ENCODE measurements around the gene WDFY4.

DNA sequence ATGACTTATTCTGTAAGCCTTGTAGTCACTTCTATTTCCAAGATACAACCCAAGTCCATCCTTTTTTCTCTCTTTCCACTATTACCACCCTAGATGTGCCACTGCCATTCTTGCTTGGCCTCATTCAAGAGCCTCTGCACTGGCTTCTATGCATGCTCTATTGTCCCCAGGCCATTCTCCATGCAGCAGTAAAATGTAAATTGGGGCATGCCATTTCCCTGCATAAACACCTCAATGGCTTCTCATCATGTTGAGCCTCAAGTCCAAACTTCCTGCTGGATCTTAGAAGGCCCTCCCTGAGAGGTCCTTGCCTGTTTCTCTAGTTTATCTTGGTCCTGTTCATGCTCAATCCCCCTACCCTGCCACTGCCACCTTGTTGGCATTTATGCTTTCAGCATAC is 23.2 kb upstream of the WDFY4 start:
- TF ChIP-seq, protein P1, sequence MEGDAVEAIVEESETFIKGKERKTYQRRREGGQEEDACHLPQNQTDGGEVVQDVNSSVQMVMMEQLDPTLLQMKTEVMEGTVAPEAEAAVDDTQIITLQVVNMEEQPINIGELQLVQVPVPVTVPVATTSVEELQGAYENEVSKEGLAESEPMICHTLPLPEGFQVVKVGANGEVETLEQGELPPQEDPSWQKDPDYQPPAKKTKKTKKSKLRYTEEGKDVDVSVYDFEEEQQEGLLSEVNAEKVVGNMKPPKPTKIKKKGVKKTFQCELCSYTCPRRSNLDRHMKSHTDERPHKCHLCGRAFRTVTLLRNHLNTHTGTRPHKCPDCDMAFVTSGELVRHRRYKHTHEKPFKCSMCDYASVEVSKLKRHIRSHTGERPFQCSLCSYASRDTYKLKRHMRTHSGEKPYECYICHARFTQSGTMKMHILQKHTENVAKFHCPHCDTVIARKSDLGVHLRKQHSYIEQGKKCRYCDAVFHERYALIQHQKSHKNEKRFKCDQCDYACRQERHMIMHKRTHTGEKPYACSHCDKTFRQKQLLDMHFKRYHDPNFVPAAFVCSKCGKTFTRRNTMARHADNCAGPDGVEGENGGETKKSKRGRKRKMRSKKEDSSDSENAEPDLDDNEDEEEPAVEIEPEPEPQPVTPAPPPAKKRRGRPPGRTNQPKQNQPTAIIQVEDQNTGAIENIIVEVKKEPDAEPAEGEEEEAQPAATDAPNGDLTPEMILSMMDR (IDR thresholded peaks at IDR 0.05): no peak
- no peak for TF ChIP-seq POLR2AphosphoS5 (IDR thresholded peaks at IDR 0.05)
